ENCODE data around the gene STK32C. TPM values are rescaled to one million over a fixed set of nuclear protein-coding genes. Genes with fewer than 3 reads are reported as not detected.
"Not testable (repeated sequence)": the region's sequence is repeated elsewhere in the genome, so short reads cannot be mapped to it uniquely, and the experiment has no call there.

The STK32C gene
- total and polyA plus RNA-seq, 2 experiments from 2014 or later = 8.8 to 9.8 TPM

DNA sequence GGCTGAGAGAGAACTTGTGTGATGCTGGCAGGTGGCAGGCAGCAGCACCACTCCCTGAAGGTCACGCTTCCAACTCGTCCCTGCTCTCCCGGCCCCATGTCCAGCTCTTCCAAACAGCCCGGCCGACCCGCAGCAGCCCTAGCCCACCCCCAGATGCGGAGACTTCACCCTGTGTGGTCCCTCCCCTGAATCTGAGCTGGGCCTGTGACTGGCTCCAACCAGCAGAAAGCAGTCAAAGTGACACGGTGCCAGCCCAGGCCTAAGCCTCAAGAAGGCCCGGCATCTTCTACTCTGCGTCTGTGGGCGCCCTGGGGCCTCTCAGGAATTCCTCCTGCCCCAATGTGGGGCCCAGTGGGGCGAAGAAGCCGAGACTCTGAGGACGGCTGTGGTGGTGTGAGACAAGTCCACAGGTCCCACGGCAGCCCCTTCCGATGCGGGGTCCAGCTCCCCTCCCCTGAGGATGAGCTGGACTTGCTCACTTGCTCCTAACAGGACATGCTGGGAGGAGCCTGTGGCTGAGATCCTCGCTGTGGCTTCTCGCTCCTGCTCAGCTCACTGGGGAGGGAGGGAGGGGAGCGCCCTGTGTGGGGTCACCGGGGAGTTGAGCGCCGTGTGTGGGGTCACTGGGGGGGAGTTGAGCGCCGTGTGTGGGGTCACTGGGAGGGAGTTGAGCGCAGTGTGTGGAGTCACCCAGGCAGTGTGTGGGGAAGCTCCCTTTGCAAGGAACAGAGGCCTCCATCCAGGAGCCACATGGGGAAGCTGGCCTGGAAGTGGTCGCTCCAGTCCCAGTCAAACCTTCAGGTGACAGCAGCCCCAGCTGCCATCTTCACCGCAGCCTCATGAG, 9.5 kb downstream of the STK32C start:
- WGBS, 2 experiments (ENCODE audit: low coverage in 1 of 2, low lambda C conversion rate in 2 of 2, missing lambda C conversion rate in 2 of 2) = 61 to 64% methylated on average over 18 to 28 of the region's 28 CpGs
- H3K9me3 ChIP-seq (ENCODE audit: low read depth) = no peaks in the 10 kb centered on the region
- in situ Hi-C loops (cut with MboI) = no loop called here
- H3K9ac ChIP-seq = no peak overlapping the region
- H2AFZ ChIP-seq = no peak overlapping the region
- H3K27me3 ChIP-seq (replicated peaks; ENCODE audit: insufficient read depth) = no peaks in the 10 kb centered on the region
- no peak overlapping the region for H3K4me2 ChIP-seq (ENCODE audit: unreplicated experiment)
- no peaks in the 10 kb centered on the region for H3K36me3 ChIP-seq (ENCODE audit: low read depth)
- H3F3A ChIP-seq (ENCODE audit: insufficient read depth) = no peaks in the 10 kb centered on the region
- H3K79me2 ChIP-seq (ENCODE audit: insufficient read depth) = no peaks in the 10 kb centered on the region
- no peak overlapping the region for H3K27ac ChIP-seq
- no peaks in the 10 kb centered on the region for H3K9me2 ChIP-seq (ENCODE audit: insufficient read depth)
- DNase-seq = no peak
- H4K20me1 ChIP-seq (ENCODE audit: insufficient read depth) = no peaks in the 10 kb centered on the region
- H3K4me1 ChIP-seq (ENCODE audit: insufficient read depth) = no peaks in the 10 kb centered on the region
- TF ChIP-seq EZH2 (IDR thresholded peaks at IDR 0.05; ENCODE audit: insufficient read depth, poor library complexity, severe bottlenecking) = no peak
- TF ChIP-seq EZH2phosphoT487 (IDR thresholded peaks at IDR 0.05; ENCODE audit: insufficient read depth, low read depth) = no peak
- no peak overlapping the region for H3K4me3 ChIP-seq

GRCh38 chr10:132297526-132297925, 10.2 kb downstream of the STK32C start:
- H3K36me3 ChIP-seq (ENCODE audit: low read depth) = no peaks in the 10 kb centered on the region
- no peaks in the 10 kb centered on the region for H3K9me3 ChIP-seq (ENCODE audit: low read depth)
- H3K27ac ChIP-seq = no peak overlapping the region
- H3K4me1 ChIP-seq (ENCODE audit: insufficient read depth) = no peaks in the 10 kb centered on the region
- WGBS, 2 experiments (ENCODE audit: low coverage in 1 of 2, low lambda C conversion rate in 2 of 2, missing lambda C conversion rate in 2 of 2) = 68 to 76% methylated on average over 9 of the region's 9 CpGs
- TF ChIP-seq EZH2phosphoT487 (IDR thresholded peaks at IDR 0.05; ENCODE audit: insufficient read depth, low read depth) (no peak), EZH2 (IDR thresholded peaks at IDR 0.05; ENCODE audit: insufficient read depth, poor library complexity, severe bottlenecking) (no peak)
- no peaks in the 10 kb centered on the region for H4K20me1 ChIP-seq (ENCODE audit: insufficient read depth)
- no peak overlapping the region for H3K4me3 ChIP-seq
- H3K27me3 ChIP-seq (replicated peaks; ENCODE audit: insufficient read depth) = no peaks in the 10 kb centered on the region
- H3F3A ChIP-seq (ENCODE audit: insufficient read depth) = no peaks in the 10 kb centered on the region
- H3K9me2 ChIP-seq (ENCODE audit: insufficient read depth) = no peaks in the 10 kb centered on the region
- no peak overlapping the region for H2AFZ ChIP-seq
- in situ Hi-C loops (cut with MboI) = no loop called here
- no peak overlapping the region for H3K4me2 ChIP-seq (ENCODE audit: unreplicated experiment)
- H3K79me2 ChIP-seq (ENCODE audit: insufficient read depth) = no peaks in the 10 kb centered on the region
- H3K9ac ChIP-seq = no peak overlapping the region
- no peak for DNase-seq

DNA sequence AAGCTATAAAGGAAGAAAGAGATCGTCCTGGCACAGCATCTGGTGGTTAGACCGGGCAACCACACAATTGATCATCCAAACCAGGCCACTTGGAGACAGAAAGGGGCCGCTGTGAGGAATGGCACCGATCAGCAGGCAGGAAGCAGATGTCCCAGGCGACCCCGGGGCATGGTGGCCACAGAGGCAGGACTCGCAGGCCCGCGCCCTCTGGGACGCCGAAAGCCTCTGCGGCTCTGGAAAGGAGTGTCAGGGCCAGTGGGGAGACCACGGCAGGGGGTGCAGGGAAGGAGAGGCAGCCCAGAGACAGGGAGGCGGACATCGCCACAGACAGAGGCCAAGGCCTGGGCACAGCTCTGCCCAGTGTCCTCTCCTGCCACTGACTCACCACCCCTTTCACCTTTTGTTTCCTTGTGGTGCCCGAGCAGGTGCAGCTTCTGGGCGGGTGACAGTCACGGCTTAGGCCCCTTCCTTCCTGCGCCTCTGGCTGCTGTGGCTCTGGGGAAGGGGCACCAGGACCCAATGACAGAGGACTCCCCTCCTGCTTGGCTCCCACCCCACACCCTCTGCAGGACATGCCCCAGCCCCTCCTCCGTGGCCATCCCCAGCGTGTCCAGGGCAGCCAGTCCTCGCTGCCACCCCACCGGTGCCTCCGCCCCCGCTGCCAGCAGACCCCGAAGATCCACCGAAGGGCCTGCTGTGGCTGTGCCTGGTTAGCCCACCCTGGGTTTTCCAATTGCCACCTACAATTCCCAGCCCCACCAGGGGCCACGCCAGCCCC, 10.9 kb downstream of the STK32C start:
- Histone ChIP-seq H3K27ac (no peak overlapping the region), H3K9me3 (ENCODE audit: low read depth) (no peaks in the 10 kb centered on the region), H2AFZ (no peak overlapping the region), H3K4me2 (ENCODE audit: unreplicated experiment) (no peak overlapping the region), H3K9me2 (ENCODE audit: insufficient read depth) (no peaks in the 10 kb centered on the region), H3K4me3 (no peak overlapping the region), H4K20me1 (ENCODE audit: insufficient read depth) (no peaks in the 10 kb centered on the region), H3F3A (ENCODE audit: insufficient read depth) (no peaks in the 10 kb centered on the region), H3K9ac (no peak overlapping the region), H3K79me2 (ENCODE audit: insufficient read depth) (no peaks in the 10 kb centered on the region), H3K27me3 (replicated peaks; ENCODE audit: insufficient read depth) (no peaks in the 10 kb centered on the region), H3K36me3 (ENCODE audit: low read depth) (no peaks in the 10 kb centered on the region), H3K4me1 (ENCODE audit: insufficient read depth) (no peaks in the 10 kb centered on the region)
- 82 to 83% methylated on average over 15 to 28 of the region's 28 CpGs for WGBS, 2 experiments (ENCODE audit: low coverage in 1 of 2, low lambda C conversion rate in 2 of 2, missing lambda C conversion rate in 2 of 2)
- in situ Hi-C loops (cut with MboI) = no loop called here
- no peak for TF ChIP-seq EZH2 (IDR thresholded peaks at IDR 0.05; ENCODE audit: insufficient read depth, poor library complexity, severe bottlenecking)
- no peak for TF ChIP-seq EZH2phosphoT487 (IDR thresholded peaks at IDR 0.05; ENCODE audit: insufficient read depth, low read depth)
- no peak for DNase-seq

DNA sequence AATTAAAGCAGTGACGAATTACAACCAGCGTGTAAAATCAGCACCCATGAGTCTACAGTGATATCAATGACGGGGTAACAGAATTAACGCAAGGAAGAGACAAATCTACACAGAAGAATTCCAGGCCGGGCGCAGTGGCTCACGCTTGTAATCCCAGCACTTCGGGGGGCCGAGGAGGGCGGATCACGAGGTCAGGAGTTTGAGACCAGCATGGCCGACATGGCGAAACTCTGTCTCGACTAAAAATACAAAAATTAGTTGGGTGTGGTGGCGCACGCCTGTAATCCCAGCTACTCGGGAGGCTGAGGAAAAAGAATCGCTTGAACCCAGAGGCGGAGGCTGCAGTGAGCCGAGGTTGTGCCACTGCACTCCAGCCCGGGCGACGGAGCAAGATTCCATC, 12.3 kb downstream of the STK32C start:
- H3F3A ChIP-seq (ENCODE audit: insufficient read depth); H2AFZ ChIP-seq; H3K4me2 ChIP-seq (ENCODE audit: unreplicated experiment); H3K27ac ChIP-seq; H4K20me1 ChIP-seq (ENCODE audit: insufficient read depth); H3K9ac ChIP-seq; H3K4me3 ChIP-seq; DNase-seq; H3K4me1 ChIP-seq (ENCODE audit: insufficient read depth); H3K27me3 ChIP-seq (replicated peaks; ENCODE audit: insufficient read depth); H3K9me3 ChIP-seq (ENCODE audit: low read depth); H3K79me2 ChIP-seq (ENCODE audit: insufficient read depth); H3K36me3 ChIP-seq (ENCODE audit: low read depth); H3K9me2 ChIP-seq (ENCODE audit: insufficient read depth); in situ Hi-C loops (cut with MboI): not testable (repeated sequence)
- WGBS, 2 experiments (ENCODE audit: low coverage in 1 of 2, low lambda C conversion rate in 2 of 2, missing lambda C conversion rate in 2 of 2) = 94 to 95% methylated on average over 23 of the region's 23 CpGs

Measured in GM23248 (cell line).